ENCODE results near the gene DLX4. TPM values are rescaled to one million over a fixed set of nuclear protein-coding genes. Genes with fewer than 3 reads are reported as not detected.
A peak's percentile ranks its signal among the peaks of the same experiment; 100 is the strongest.

The DLX4 gene
- total RNA-seq, 1 donor from 2014 or later: not detected

GRCh38 chr17:49952912-49953497 lies 16.0 kb upstream of the DLX4 start:
- intact Hi-C loops (cut with micrococcal nuclease): loop anchor here (1.0 to 2.0 kb wide), 3 partner anchors 43 to 92 kb away; no protein-coding TSS in a partner anchor
- Mint-ChIP-seq H3K4me1 (ENCODE audit: low read depth) (no peaks in the 10 kb centered on the region), H3K4me3 (no peak overlapping the region), H3K27ac (no peak overlapping the region), H3K9me3 (no peaks in the 10 kb centered on the region), H3K27me3 (ENCODE audit: insufficient read depth) (peaks cover 13% of the 10 kb centered on the region), H3K36me3 (ENCODE audit: low read depth) (no peaks in the 10 kb centered on the region)
- DNase-seq (ENCODE audit: low spot score): no peak

GRCh38 chr17:49955157-49955556 lies 13.8 kb upstream of the DLX4 start:
- peaks cover 13% of the 10 kb centered on the region for H3K27me3 Mint-ChIP-seq (ENCODE audit: insufficient read depth)
- no peaks in the 10 kb centered on the region for H3K36me3 Mint-ChIP-seq (ENCODE audit: low read depth)
- no peak overlapping the region for H3K27ac Mint-ChIP-seq
- intact Hi-C loops (cut with micrococcal nuclease): no loop called here
- H3K4me3 Mint-ChIP-seq: no peak overlapping the region
- no peaks in the 10 kb centered on the region for H3K9me3 Mint-ChIP-seq
- H3K4me1 Mint-ChIP-seq (ENCODE audit: low read depth): no peaks in the 10 kb centered on the region
- DNase-seq (ENCODE audit: low spot score): no peak

GRCh38 chr17:49956780-49957179 lies 12.2 kb upstream of the DLX4 start:
- H3K36me3 Mint-ChIP-seq (ENCODE audit: low read depth): no peaks in the 10 kb centered on the region
- no peaks in the 10 kb centered on the region for H3K4me1 Mint-ChIP-seq (ENCODE audit: low read depth)
- intact Hi-C loops (cut with micrococcal nuclease): no loop called here
- no peaks in the 10 kb centered on the region for H3K9me3 Mint-ChIP-seq
- peaks cover 20% of the 10 kb centered on the region for H3K27me3 Mint-ChIP-seq (ENCODE audit: insufficient read depth)
- no peak for DNase-seq (ENCODE audit: low spot score)
- no peak overlapping the region for H3K27ac Mint-ChIP-seq
- no peak overlapping the region for H3K4me3 Mint-ChIP-seq

GRCh38 chr17:49957350-49957749 lies 11.6 kb upstream of the DLX4 start:
- Mint-ChIP-seq H3K4me1 (ENCODE audit: low read depth) (no peaks in the 10 kb centered on the region), H3K36me3 (ENCODE audit: low read depth) (no peaks in the 10 kb centered on the region), H3K27ac (no peak overlapping the region), H3K27me3 (ENCODE audit: insufficient read depth) (peaks cover 22% of the 10 kb centered on the region), H3K9me3 (no peaks in the 10 kb centered on the region), H3K4me3 (no peak overlapping the region)
- no peak for DNase-seq (ENCODE audit: low spot score)
- intact Hi-C loops (cut with micrococcal nuclease): no loop called here

- Mint-ChIP-seq H3K4me1 (ENCODE audit: low read depth) (peaks cover 5% of the 10 kb centered on the region), H3K27ac (no peak overlapping the region), H3K27me3 (ENCODE audit: insufficient read depth) (peaks cover 25% of the 10 kb centered on the region), H3K36me3 (ENCODE audit: low read depth) (no peaks in the 10 kb centered on the region), H3K9me3 (no peaks in the 10 kb centered on the region), H3K4me3 (no peak overlapping the region)
- intact Hi-C loops (cut with micrococcal nuclease): no loop called here
- DNase-seq (ENCODE audit: low spot score): no peak
These were observed 10.3 kb upstream of the DLX4 start for GRCh38 chr17:49958723-49959122.

GRCh38 chr17:49959183-49959935 lies 9.6 kb upstream of the DLX4 start:
- Mint-ChIP-seq H3K9me3 (no peaks in the 10 kb centered on the region), H3K4me3 (no peak overlapping the region), H3K4me1 (ENCODE audit: low read depth) (peaks cover 9% of the 10 kb centered on the region), H3K27ac (no peak overlapping the region), H3K36me3 (ENCODE audit: low read depth) (peaks cover 3% of the 10 kb centered on the region), H3K27me3 (ENCODE audit: insufficient read depth) (peaks cover 30% of the 10 kb centered on the region)
- intact Hi-C loops (cut with micrococcal nuclease): no loop called here
- DNase-seq (ENCODE audit: low spot score): no peak

- no peak for DNase-seq (ENCODE audit: low spot score)
- Mint-ChIP-seq H3K27ac (no peak overlapping the region), H3K9me3 (no peaks in the 10 kb centered on the region), H3K27me3 (ENCODE audit: insufficient read depth) (peaks cover 59% of the 10 kb centered on the region), H3K4me1 (ENCODE audit: low read depth) (peaks cover 17% of the 10 kb centered on the region), H3K36me3 (ENCODE audit: low read depth) (peaks cover 6% of the 10 kb centered on the region), H3K4me3 (no peak overlapping the region)
- intact Hi-C loops (cut with micrococcal nuclease): loop anchor here (10.0 kb wide), 1 partner anchor 968 kb away; the partner anchor contains the start of gene IGF2BP1
These were observed 6.2 kb upstream of the DLX4 start for GRCh38 chr17:49962599-49963308.

- Mint-ChIP-seq H3K27me3 (ENCODE audit: insufficient read depth) (peaks cover 64% of the 10 kb centered on the region), H3K9me3 (no peaks in the 10 kb centered on the region), H3K36me3 (ENCODE audit: low read depth) (peaks cover 6% of the 10 kb centered on the region), H3K4me1 (ENCODE audit: low read depth) (peaks cover 17% of the 10 kb centered on the region), H3K27ac (no peak overlapping the region), H3K4me3 (no peak overlapping the region)
- intact Hi-C loops (cut with micrococcal nuclease): loop anchor here (10.0 kb wide), 1 partner anchor 968 kb away; the partner anchor contains the start of gene IGF2BP1
- no peak for DNase-seq (ENCODE audit: low spot score)
These were observed 5.7 kb upstream of the DLX4 start for GRCh38 chr17:49963309-49963625.

- peaks cover 17% of the 10 kb centered on the region for H3K4me1 Mint-ChIP-seq (ENCODE audit: low read depth)
- DNase-seq (ENCODE audit: low spot score): no peak
- peak overlapping the region; percentile 70 for H3K27ac Mint-ChIP-seq
- intact Hi-C loops (cut with micrococcal nuclease): loop anchor here (10.0 kb wide), 1 partner anchor 969 kb away; the partner anchor contains the start of gene IGF2BP1
- peaks cover 6% of the 10 kb centered on the region for H3K36me3 Mint-ChIP-seq (ENCODE audit: low read depth)
- H3K4me3 Mint-ChIP-seq: peak overlapping the region; percentile 11
- no peaks in the 10 kb centered on the region for H3K9me3 Mint-ChIP-seq
- H3K27me3 Mint-ChIP-seq (ENCODE audit: insufficient read depth): peaks cover 65% of the 10 kb centered on the region
These were observed 5.2 kb upstream of the DLX4 start for GRCh38 chr17:49963626-49964302.

GRCh38 chr17:49964303-49964768 lies 4.7 kb upstream of the DLX4 start:
- Mint-ChIP-seq H3K27me3 (ENCODE audit: insufficient read depth) (peaks cover 70% of the 10 kb centered on the region), H3K27ac (peak overlapping the region; percentile 70)
- intact Hi-C loops (cut with micrococcal nuclease): loop anchor here (10.0 kb wide), 1 partner anchor 970 kb away; the partner anchor contains the start of gene IGF2BP1

GRCh38 chr17:49964769-49965523 lies 4.0 kb upstream of the DLX4 start:
- H3K9me3 Mint-ChIP-seq: no peaks in the 10 kb centered on the region
- H3K36me3 Mint-ChIP-seq (ENCODE audit: low read depth): peaks cover 8% of the 10 kb centered on the region
- peaks cover 75% of the 10 kb centered on the region for H3K27me3 Mint-ChIP-seq (ENCODE audit: insufficient read depth)
- H3K4me1 Mint-ChIP-seq (ENCODE audit: low read depth): peaks cover 17% of the 10 kb centered on the region
- H3K4me3 Mint-ChIP-seq: no peak overlapping the region
- intact Hi-C loops (cut with micrococcal nuclease): loop anchor here (1.0 to 10.0 kb wide), 2 partner anchors 29 to 970 kb away; partner anchors contain the start of gene IGF2BP1
- H3K27ac Mint-ChIP-seq: peak overlapping the region; percentile 73
- no peak for DNase-seq (ENCODE audit: low spot score)

More at GRCh38 chr17:49964303-49964768, 4.7 kb upstream of the DLX4 start:
- no peak for DNase-seq (ENCODE audit: low spot score)
- H3K36me3 Mint-ChIP-seq (ENCODE audit: low read depth): peaks cover 6% of the 10 kb centered on the region
- H3K4me3 Mint-ChIP-seq: no peak overlapping the region
- no peaks in the 10 kb centered on the region for H3K9me3 Mint-ChIP-seq
- H3K4me1 Mint-ChIP-seq (ENCODE audit: low read depth): peaks cover 17% of the 10 kb centered on the region

GRCh38 chr17:49965524-49965909 lies 3.5 kb upstream of the DLX4 start:
- intact Hi-C loops (cut with micrococcal nuclease): loop anchor here (1.0 to 10.0 kb wide), 2 partner anchors 29 to 971 kb away; partner anchors contain the start of gene IGF2BP1
- H3K4me3 Mint-ChIP-seq: no peak overlapping the region
- H3K4me1 Mint-ChIP-seq (ENCODE audit: low read depth): peaks cover 22% of the 10 kb centered on the region
- peaks cover 8% of the 10 kb centered on the region for H3K36me3 Mint-ChIP-seq (ENCODE audit: low read depth)
- no peaks in the 10 kb centered on the region for H3K9me3 Mint-ChIP-seq
- H3K27me3 Mint-ChIP-seq (ENCODE audit: insufficient read depth): peaks cover 81% of the 10 kb centered on the region
- peak overlapping the region; percentile 58 for H3K27ac Mint-ChIP-seq
- DNase-seq (ENCODE audit: low spot score): no peak
